GM12891 (cell line): ENCODE results near the gene NAV2.

Experiments
- POLR2A ChIP-seq: IDR thresholded peaks from 2 replicates; pipeline ENCODE4 v1.6.1; 2011; ENCODE audit warnings: low read depth, low read length, control low read depth
- POLR2AphosphoS5 ChIP-seq: IDR thresholded peaks from 2 replicates; pipeline ENCODE4 v1.6.1; 2011; ENCODE audit warnings: low read depth, low read length, control low read depth
- TAF1 ChIP-seq: IDR thresholded peaks from 2 replicates; pipeline ENCODE4 v1.6.1; 2011; ENCODE audit warnings: low read depth, low read length, control low read depth

GRCh38 chr11:19938866-19939265, 226.2 kb downstream of the NAV2 start:
- TF ChIP-seq POLR2A = no peak
- no peak for TF ChIP-seq POLR2AphosphoS5
- no peak for TF ChIP-seq TAF1
